GM23338 (cell line): Measurements from ENCODE around the gene CEP95. TPM values are rescaled to one million over a fixed set of nuclear protein-coding genes. Genes with fewer than 3 reads are reported as not detected.

ENCODE experiments used
- ATAC-seq: fragments of 200-7000 bp; cut with Tn5 transposase; 3 replicates; pipeline ENCODE4 v1.9.1; 2020
- DNase-seq: peaks from one replicate; pipeline ENCODE4 v3.0.0-alpha.2; 2015; ENCODE audit warnings: low spot score
- H2AFZ ChIP-seq: fragments of 200-600 bp; sonication (generic); 2 replicates; pipeline ENCODE4 v1.8.0; 2016; ENCODE audit warnings: antibody characterized with exemption, mild to moderate bottlenecking, moderate library complexity
- H3F3A ChIP-seq: fragments of 200-600 bp; sonication (generic); replicated peaks from 2 replicates; pipeline ENCODE4 v1.8.0; 2017; ENCODE audit warnings: antibody characterized with exemption, mixed run types, low read depth
- H3K27ac ChIP-seq: fragments of 200-600 bp; sonication (generic); 2 replicates; pipeline ENCODE4 v1.6.1; 2016; ENCODE audit warnings: low read depth
- H3K27me3 ChIP-seq: fragments of 200-600 bp; sonication (generic); 2 replicates; pipeline ENCODE4 v1.8.0; 2016; ENCODE audit warnings: mild to moderate bottlenecking, mixed run types, moderate library complexity; ENCODE audit not compliant: insufficient read depth
- H3K36me3 ChIP-seq: fragments of 200-600 bp; sonication (generic); 2 replicates; pipeline ENCODE4 v1.8.0; 2016; ENCODE audit warnings: mild to moderate bottlenecking; ENCODE audit not compliant: insufficient read depth
- H3K4me1 ChIP-seq: fragments of 200-600 bp; sonication (generic); 2 replicates; pipeline ENCODE4 v1.8.0; 2016; ENCODE audit warnings: mild to moderate bottlenecking, moderate library complexity; ENCODE audit not compliant: insufficient read depth
- H3K4me2 ChIP-seq: fragments of 200-600 bp; sonication (generic); 2 replicates; pipeline ENCODE4 v1.7.1; 2017; ENCODE audit warnings: mixed run types
- H3K4me3 ChIP-seq: fragments of 200-600 bp; sonication (generic); 2 replicates; pipeline ENCODE4 v1.6.1; 2016; ENCODE audit warnings: mixed run types
- H3K79me2 ChIP-seq: fragments of 200-600 bp; sonication (generic); replicated peaks from 2 replicates; pipeline ENCODE4 v1.8.0; 2017; ENCODE audit warnings: mild to moderate bottlenecking; ENCODE audit not compliant: insufficient read depth
- H3K9me2 ChIP-seq: fragments of 200-600 bp; sonication (generic); 2 replicates; pipeline ENCODE4 v1.8.0; 2017; ENCODE audit not compliant: insufficient read depth
- H4K20me1 ChIP-seq: fragments of 200-600 bp; sonication (generic); replicated peaks from 2 replicates; pipeline ENCODE4 v1.8.0; 2017; ENCODE audit warnings: mild to moderate bottlenecking; ENCODE audit not compliant: insufficient read depth
- H3K27ac Mint-ChIP-seq: 2 replicates; pipeline ENCODE4 v1.8.0; 2020; ENCODE audit warnings: inconsistent platforms, mild to moderate bottlenecking, moderate library complexity, mixed read lengths
- H3K27me3 Mint-ChIP-seq: 3 replicates; pipeline ENCODE4 v1.8.0; 2022; ENCODE audit warnings: low read depth, mild to moderate bottlenecking, moderate library complexity, mixed read lengths, inconsistent platforms; ENCODE audit not compliant: insufficient read depth, poor library complexity
- H3K36me3 Mint-ChIP-seq: 3 replicates; pipeline ENCODE4 v1.8.0; 2021; ENCODE audit warnings: low read depth, mild to moderate bottlenecking, inconsistent platforms, moderate library complexity, mixed read lengths
- H3K4me1 Mint-ChIP-seq: 3 replicates; pipeline ENCODE4 v1.8.0; 2020; ENCODE audit warnings: mild to moderate bottlenecking, inconsistent platforms, mixed read lengths
- H3K4me3 Mint-ChIP-seq: 3 replicates; pipeline ENCODE4 v1.8.0; 2021; ENCODE audit warnings: moderate library complexity, mild to moderate bottlenecking, inconsistent platforms, mixed read lengths
- H3K9me3 Mint-ChIP-seq: 3 replicates; pipeline ENCODE4 v1.8.0; 2020; ENCODE audit warnings: moderate library complexity, mild to moderate bottlenecking, inconsistent platforms, mixed read lengths
- CREB1 ChIP-seq: fragments of 250-450 bp; sonication (Bioruptor Pico); IDR thresholded peaks from 2 replicates; pipeline ENCODE4 v1.5.0; 2020; ENCODE audit warnings: low read depth, mild to moderate bottlenecking, moderate library complexity
- EZH2 ChIP-seq: fragments of 200-600 bp; sonication (generic); IDR thresholded peaks from one replicate; pipeline ENCODE4 v1.8.0; 2017; ENCODE audit warnings: antibody characterized with exemption, mild to moderate bottlenecking, low read depth; ENCODE audit not compliant: unreplicated experiment
- EZH2phosphoT487 ChIP-seq: fragments of 200-600 bp; sonication (generic); IDR thresholded peaks from one replicate; pipeline ENCODE4 v1.8.1; 2018; ENCODE audit warnings: antibody characterized with exemption; ENCODE audit not compliant: unreplicated experiment
- POLR2AphosphoS5 ChIP-seq: IDR thresholded peaks from 2 replicates; pipeline ENCODE4 v1.6.1; 2016; ENCODE audit warnings: antibody characterized with exemption, low read depth
- ZNF114 ChIP-seq: fragments of 250-450 bp; sonication (Bioruptor Pico); IDR thresholded peaks from 2 replicates; pipeline ENCODE4 v1.5.0; 2020; ENCODE audit warnings: mild to moderate bottlenecking, moderate library complexity
- ZNF331 ChIP-seq: fragments of 250-450 bp; sonication (Bioruptor Pico); IDR thresholded peaks from 2 replicates; pipeline ENCODE4 v1.5.0; 2020; ENCODE audit warnings: low read depth, mild to moderate bottlenecking, moderate library complexity
- polyA plus RNA-seq: library from polyadenylated mRNA; unstranded; fragments of >200 nt; fragmentation: Nextera tagmentation; extraction: Ambion mirVana; gene quantifications from 2 replicates; pipeline ENCODE4 v1.2.1, GENCODE V29; 2016
- total RNA-seq: library from RNA; depleted of rRNA; stranded (reverse); fragments of >200 nt; shearing (Covaris generic); gene quantifications from 2 replicates; pipeline ENCODE4 v1.2.3, GENCODE V29; 2014
- TF ChIP-seq, protein P1 (sequence below), 2 experiments: fragments of 200-600 bp in 1 of 2; sonication (generic) in 1 of 2; conservative IDR thresholded peaks; 2 replicates each; pipeline versions ENCODE4 v1.5.1 to v1.6.1; 2016 to 2017; ENCODE audit warnings: antibody characterized with exemption in 2 of 2, low read depth in 2 of 2, mild to moderate bottlenecking in 2 of 2, moderate library complexity in 1 of 2
- TF ChIP-seq, protein P2 (sequence below): IDR thresholded peaks from 2 replicates; pipeline ENCODE4 v1.6.1; 2016; ENCODE audit warnings: antibody characterized with exemption
- TF ChIP-seq, protein P3 (sequence below): IDR thresholded peaks from one replicate; pipeline ENCODE4 v1.6.1; 2018; ENCODE audit warnings: antibody characterized with exemption; ENCODE audit not compliant: unreplicated experiment

Gene CEP95
- total and polyA plus RNA-seq, 2 experiments from 2014 or later = 41.1 to 45.4 TPM

DNA sequence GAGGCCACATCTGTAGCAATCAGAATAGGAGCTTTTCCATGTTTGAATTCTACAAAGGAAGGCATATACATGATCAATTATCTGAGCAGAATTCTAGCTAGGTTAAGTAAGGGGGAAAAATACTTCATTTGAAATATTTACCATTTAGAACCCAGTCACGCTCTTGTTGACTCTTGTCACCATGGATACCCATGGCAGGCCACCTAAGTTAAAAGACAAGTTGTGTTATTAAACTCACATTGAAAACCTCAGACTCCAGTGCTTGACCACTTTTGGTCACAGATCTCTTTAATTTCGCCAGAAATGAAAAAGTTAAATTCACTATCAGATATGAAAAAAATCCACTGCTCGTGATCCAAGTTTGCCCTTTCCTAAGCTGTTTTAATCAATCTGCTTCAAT lies 4.8 kb upstream of the CEP95 start:
- H3K4me1 ChIP-seq = peaks cover 4% of the 10 kb centered on the region; the same call in 1 of the 2 replicates
- peaks cover 56% of the 10 kb centered on the region for H4K20me1 ChIP-seq
- TF ChIP-seq POLR2AphosphoS5 (no peak), EZH2phosphoT487 (no peak), ZNF114 (CRISPR knock-in tag) (no peak)
- TF ChIP-seq, protein P1, sequence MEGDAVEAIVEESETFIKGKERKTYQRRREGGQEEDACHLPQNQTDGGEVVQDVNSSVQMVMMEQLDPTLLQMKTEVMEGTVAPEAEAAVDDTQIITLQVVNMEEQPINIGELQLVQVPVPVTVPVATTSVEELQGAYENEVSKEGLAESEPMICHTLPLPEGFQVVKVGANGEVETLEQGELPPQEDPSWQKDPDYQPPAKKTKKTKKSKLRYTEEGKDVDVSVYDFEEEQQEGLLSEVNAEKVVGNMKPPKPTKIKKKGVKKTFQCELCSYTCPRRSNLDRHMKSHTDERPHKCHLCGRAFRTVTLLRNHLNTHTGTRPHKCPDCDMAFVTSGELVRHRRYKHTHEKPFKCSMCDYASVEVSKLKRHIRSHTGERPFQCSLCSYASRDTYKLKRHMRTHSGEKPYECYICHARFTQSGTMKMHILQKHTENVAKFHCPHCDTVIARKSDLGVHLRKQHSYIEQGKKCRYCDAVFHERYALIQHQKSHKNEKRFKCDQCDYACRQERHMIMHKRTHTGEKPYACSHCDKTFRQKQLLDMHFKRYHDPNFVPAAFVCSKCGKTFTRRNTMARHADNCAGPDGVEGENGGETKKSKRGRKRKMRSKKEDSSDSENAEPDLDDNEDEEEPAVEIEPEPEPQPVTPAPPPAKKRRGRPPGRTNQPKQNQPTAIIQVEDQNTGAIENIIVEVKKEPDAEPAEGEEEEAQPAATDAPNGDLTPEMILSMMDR (conservative IDR thresholded peaks at IDR 0.05; ENCODE audit: low read depth in 2 of 2) = no peak
- peak overlapping the region; percentile 16; the same call in 1 of the 2 replicates for H3K27ac Mint-ChIP-seq
- H3K27me3 ChIP-seq = no peaks in the 10 kb centered on the region
- H3K9me2 ChIP-seq = no peaks in the 10 kb centered on the region
- H3K4me3 Mint-ChIP-seq = peak overlapping the region; percentile 36; the same call in 1 of the 3 replicates
- H3K27me3 Mint-ChIP-seq = peaks cover 32% of the 10 kb centered on the region
- peaks cover 64% of the 10 kb centered on the region for H3K36me3 ChIP-seq
- H3K27ac ChIP-seq = peak overlapping the region; percentile 23; the same call in 1 of the 2 replicates
- no peak for ATAC-seq
- no peak overlapping the region for H3K4me2 ChIP-seq
- H2AFZ ChIP-seq = no peak overlapping the region
- H3K4me3 ChIP-seq = no peak overlapping the region
- peaks cover 68% of the 10 kb centered on the region for H3F3A ChIP-seq
- DNase-seq = no peak
- peaks cover 70% of the 10 kb centered on the region for H3K79me2 ChIP-seq
- peaks cover 63% of the 10 kb centered on the region for H3K4me1 Mint-ChIP-seq
- peaks cover 87% of the 10 kb centered on the region for H3K36me3 Mint-ChIP-seq
- H3K9me3 Mint-ChIP-seq = peaks cover 6% of the 10 kb centered on the region; the same call in 2 of the 3 replicates

DNA sequence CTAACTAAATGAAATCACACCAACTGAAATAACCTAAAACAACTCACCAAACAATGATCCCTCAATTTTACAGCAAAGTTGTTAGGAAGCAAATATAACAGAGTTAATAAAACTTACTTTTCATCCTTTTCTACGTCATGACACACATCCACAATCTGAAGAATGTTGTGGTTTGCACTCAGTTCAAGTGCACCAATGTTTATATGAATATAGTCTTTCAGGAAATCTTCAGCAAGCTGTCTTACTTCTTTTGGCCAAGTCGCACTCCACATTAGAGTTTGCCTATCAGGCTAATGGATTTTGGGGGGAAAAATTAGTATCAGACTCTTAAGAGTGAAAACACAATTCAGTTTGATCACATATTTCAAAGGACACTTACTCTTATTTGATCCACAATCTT lies 4.0 kb upstream of the CEP95 start:
- Histone ChIP-seq H3K4me1 (peaks cover 4% of the 10 kb centered on the region; the same call in 1 of the 2 replicates), H3K27me3 (no peaks in the 10 kb centered on the region), H3K4me3 (no peak overlapping the region), H2AFZ (no peak overlapping the region), H3K27ac (no peak overlapping the region; the same call in 1 of the 2 replicates), H3K9me2 (no peaks in the 10 kb centered on the region), H3K79me2 (peaks cover 78% of the 10 kb centered on the region), H4K20me1 (peaks cover 59% of the 10 kb centered on the region), H3K4me2 (no peak overlapping the region), H3K36me3 (peaks cover 64% of the 10 kb centered on the region), H3F3A (peaks cover 64% of the 10 kb centered on the region)
- peaks cover 65% of the 10 kb centered on the region for H3K4me1 Mint-ChIP-seq
- no peak for DNase-seq
- peak overlapping the region; percentile 36 for H3K4me3 Mint-ChIP-seq
- H3K27ac Mint-ChIP-seq = peak overlapping the region; percentile 44; the same call in 1 of the 2 replicates
- ATAC-seq = no peak
- peaks cover 28% of the 10 kb centered on the region for H3K27me3 Mint-ChIP-seq
- TF ChIP-seq, protein P2, sequence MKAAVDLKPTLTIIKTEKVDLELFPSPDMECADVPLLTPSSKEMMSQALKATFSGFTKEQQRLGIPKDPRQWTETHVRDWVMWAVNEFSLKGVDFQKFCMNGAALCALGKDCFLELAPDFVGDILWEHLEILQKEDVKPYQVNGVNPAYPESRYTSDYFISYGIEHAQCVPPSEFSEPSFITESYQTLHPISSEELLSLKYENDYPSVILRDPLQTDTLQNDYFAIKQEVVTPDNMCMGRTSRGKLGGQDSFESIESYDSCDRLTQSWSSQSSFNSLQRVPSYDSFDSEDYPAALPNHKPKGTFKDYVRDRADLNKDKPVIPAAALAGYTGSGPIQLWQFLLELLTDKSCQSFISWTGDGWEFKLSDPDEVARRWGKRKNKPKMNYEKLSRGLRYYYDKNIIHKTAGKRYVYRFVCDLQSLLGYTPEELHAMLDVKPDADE = no peak
- no peak for TF ChIP-seq EZH2
- TF ChIP-seq, protein P3, sequence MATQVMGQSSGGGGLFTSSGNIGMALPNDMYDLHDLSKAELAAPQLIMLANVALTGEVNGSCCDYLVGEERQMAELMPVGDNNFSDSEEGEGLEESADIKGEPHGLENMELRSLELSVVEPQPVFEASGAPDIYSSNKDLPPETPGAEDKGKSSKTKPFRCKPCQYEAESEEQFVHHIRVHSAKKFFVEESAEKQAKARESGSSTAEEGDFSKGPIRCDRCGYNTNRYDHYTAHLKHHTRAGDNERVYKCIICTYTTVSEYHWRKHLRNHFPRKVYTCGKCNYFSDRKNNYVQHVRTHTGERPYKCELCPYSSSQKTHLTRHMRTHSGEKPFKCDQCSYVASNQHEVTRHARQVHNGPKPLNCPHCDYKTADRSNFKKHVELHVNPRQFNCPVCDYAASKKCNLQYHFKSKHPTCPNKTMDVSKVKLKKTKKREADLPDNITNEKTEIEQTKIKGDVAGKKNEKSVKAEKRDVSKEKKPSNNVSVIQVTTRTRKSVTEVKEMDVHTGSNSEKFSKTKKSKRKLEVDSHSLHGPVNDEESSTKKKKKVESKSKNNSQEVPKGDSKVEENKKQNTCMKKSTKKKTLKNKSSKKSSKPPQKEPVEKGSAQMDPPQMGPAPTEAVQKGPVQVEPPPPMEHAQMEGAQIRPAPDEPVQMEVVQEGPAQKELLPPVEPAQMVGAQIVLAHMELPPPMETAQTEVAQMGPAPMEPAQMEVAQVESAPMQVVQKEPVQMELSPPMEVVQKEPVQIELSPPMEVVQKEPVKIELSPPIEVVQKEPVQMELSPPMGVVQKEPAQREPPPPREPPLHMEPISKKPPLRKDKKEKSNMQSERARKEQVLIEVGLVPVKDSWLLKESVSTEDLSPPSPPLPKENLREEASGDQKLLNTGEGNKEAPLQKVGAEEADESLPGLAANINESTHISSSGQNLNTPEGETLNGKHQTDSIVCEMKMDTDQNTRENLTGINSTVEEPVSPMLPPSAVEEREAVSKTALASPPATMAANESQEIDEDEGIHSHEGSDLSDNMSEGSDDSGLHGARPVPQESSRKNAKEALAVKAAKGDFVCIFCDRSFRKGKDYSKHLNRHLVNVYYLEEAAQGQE = no peak
- TF ChIP-seq ZNF331 (CRISPR knock-in tag) = no peak
- no peak for TF ChIP-seq CREB1
- no peak for TF ChIP-seq EZH2phosphoT487
- TF ChIP-seq, protein P1 (conservative IDR thresholded peaks at IDR 0.05; ENCODE audit: low read depth in 2 of 2) = no peak
- peaks cover 4% of the 10 kb centered on the region; the same call in 1 of the 3 replicates for H3K9me3 Mint-ChIP-seq
- H3K36me3 Mint-ChIP-seq = peaks cover 90% of the 10 kb centered on the region
